K562 (cell line): Measurements from ENCODE around the gene PTPRG. TPM values are rescaled to one million over a fixed set of nuclear protein-coding genes. Genes with fewer than 3 reads are reported as not detected.

Experiments used
- ATAC-seq: fragments of 200-7000 bp; cut with Tn5 transposase; 3 replicates; pipeline ENCODE4 v1.9.1; 2020; ENCODE audit warnings: moderate library complexity
- BruUV-seq: library from RNA; stranded (reverse); fragments of 400-500 nt; replicated peaks from 2 replicates; lab custom pipeline; 2021; lab: Mats Ljungman, UMichigan
- CTCF ChIA-PET: fragments of 300-600 bp; formaldehyde crosslinking; extraction: SDS; loops from one replicate; lab custom pipeline; 2021; ENCODE audit warnings: low intra/inter-chr PET ratio; lab: Yijun Ruan, JAX
- POLR2A ChIA-PET: fragments of 300-600, 350-650 bp; sonication (Branson Sonifier 250); formaldehyde crosslinking; extraction: SDS; loops from one replicate; lab custom pipeline; 2021; ENCODE audit warnings: antibody characterized with exemption, inconsistent platforms; lab: Yijun Ruan, JAX
- DNase-seq, 4 experiments: peaks; one replicate each; pipeline versions ENCODE4 v3.0.0 to v3.0.0-alpha.2; 2011 to 2018; ENCODE audit warnings: low spot score in 3 of 4, mixed read lengths in 3 of 4; ENCODE audit errors: extremely low read depth in 1 of 4
- FAIRE-seq: peaks from 2 replicates; lab custom pipeline; 2011; peaks lifted over from hg19 to GRCh38; lab: Jason Lieb, UNC
- H2AFZ ChIP-seq: 2 replicates; pipeline ENCODE4 v1.6.0; 2011; ENCODE audit warnings: low read depth, low read length, control low read depth, inconsistent platforms
- H3K27ac ChIP-seq: fragments of 200-600 bp; 3 replicates; pipeline ENCODE4 v1.8.0; 2011; ENCODE audit warnings: low read depth, mild to moderate bottlenecking, control low read depth, inconsistent platforms, low read length, moderate library complexity, mixed read lengths; ENCODE audit errors: extremely low read depth
- H3K27me3 ChIP-seq, 2 experiments: fragments of 300-600 bp in 1 of 2; 2 replicates in 1 of 2; 3 replicates in 1 of 2; pipeline versions ENCODE4 v1.6.0 to v1.8.0; 2011; ENCODE audit warnings: inconsistent platforms in 2 of 2, low read length in 2 of 2, mild to moderate bottlenecking in 1 of 2, mixed read lengths in 1 of 2, moderate library complexity in 1 of 2; ENCODE audit not compliant: control insufficient read depth in 2 of 2, insufficient read depth in 2 of 2
- H3K36me3 ChIP-seq: fragments of 300-600 bp; 3 replicates; pipeline ENCODE4 v1.8.0; 2011; ENCODE audit warnings: mild to moderate bottlenecking, low read length, inconsistent platforms; ENCODE audit not compliant: control insufficient read depth, insufficient read depth
- H3K4me1 ChIP-seq, 2 experiments: fragments of 200-600 bp in 1 of 2; replicated peaks in 1 of 2; 2 replicates in 1 of 2; 3 replicates in 1 of 2; pipeline versions ENCODE4 v1.5.1 to v1.8.0; 2011; ENCODE audit warnings: inconsistent platforms in 2 of 2, low read length in 2 of 2, mild to moderate bottlenecking in 1 of 2, mixed read lengths in 1 of 2, moderate library complexity in 1 of 2; ENCODE audit not compliant: control insufficient read depth in 2 of 2, insufficient read depth in 2 of 2
- H3K4me2 ChIP-seq: 2 replicates; pipeline ENCODE4 v1.6.1; 2011; ENCODE audit warnings: low read length, control low read depth, inconsistent platforms, mixed read lengths; ENCODE audit not compliant: insufficient read depth
- H3K4me3 ChIP-seq: fragments of 200-600 bp; sonication (generic), shearing (Covaris generic); 2 replicates; pipeline ENCODE4 v1.5.1; 2016; ENCODE audit warnings: control low read depth, inconsistent platforms
- H3K79me2 ChIP-seq: fragments of 200-600 bp; 3 replicates; pipeline ENCODE4 v1.8.0; 2011; ENCODE audit warnings: low read length, inconsistent platforms; ENCODE audit not compliant: control insufficient read depth, insufficient read depth
- H3K9ac ChIP-seq, 2 experiments: 2 replicates each; pipeline versions ENCODE4 v1.6.0 to v1.6.1; 2011; ENCODE audit warnings: low read depth in 2 of 2, low read length in 2 of 2, control low read depth in 1 of 2, inconsistent platforms in 1 of 2, mild to moderate bottlenecking in 1 of 2, mixed read lengths in 1 of 2; ENCODE audit not compliant: insufficient read depth in 1 of 2
- H3K9me1 ChIP-seq: one replicate; pipeline ENCODE4 v1.6.0; 2011; ENCODE audit warnings: inconsistent platforms, mild to moderate bottlenecking, low read length, moderate library complexity; ENCODE audit not compliant: control insufficient read depth, insufficient read depth
- H3K9me3 ChIP-seq: replicated peaks from 2 replicates; pipeline ENCODE4 v1.5.1; 2011; ENCODE audit warnings: low read depth, low read length, inconsistent platforms; ENCODE audit not compliant: control insufficient read depth, insufficient read depth
- H4K20me1 ChIP-seq: replicated peaks from 2 replicates; pipeline ENCODE4 v1.6.1; 2011; ENCODE audit warnings: low read length, inconsistent platforms, mixed read lengths; ENCODE audit not compliant: control insufficient read depth, insufficient read depth
- CBX8 ChIP-seq: fragments of 200-600 bp; sonication (generic); IDR thresholded peaks from 2 replicates; pipeline ENCODE4 v1.6.1; 2012; ENCODE audit warnings: borderline replicate concordance, mixed run types, low read depth, mild to moderate bottlenecking, moderate library complexity, mixed read lengths, low read length, control low read depth, inconsistent platforms; ENCODE audit not compliant: poor library complexity, severe bottlenecking; ENCODE audit errors: extremely low read depth
- CREB5 ChIP-seq: fragments of 250-450 bp; sonication (Bioruptor Pico); IDR thresholded peaks from 2 replicates; pipeline ENCODE4 v1.5.0; 2020; ENCODE audit warnings: mild to moderate bottlenecking
- KLF10 ChIP-seq: fragments of 250-450 bp; sonication (Bioruptor Pico); IDR thresholded peaks from 2 replicates; pipeline ENCODE4 v1.6.1; 2021; ENCODE audit warnings: matching md5 sums
- NBN ChIP-seq: fragments of 450-650 bp; IDR thresholded peaks from 2 replicates; pipeline ENCODE4 v1.6.1; 2016; ENCODE audit warnings: low read depth, mild to moderate bottlenecking
- NCOA1 ChIP-seq: fragments of 450-650 bp; IDR thresholded peaks from 2 replicates; pipeline ENCODE4 v1.6.1; 2016; ENCODE audit warnings: low read depth
- STAT5B ChIP-seq: fragments of 250-450 bp; sonication (Bioruptor Pico); IDR thresholded peaks from 2 replicates; pipeline ENCODE4 v1.8.0; 2021; ENCODE audit warnings: mild to moderate bottlenecking, inconsistent platforms
- ZNF121 ChIP-seq: sonication (generic); formaldehyde crosslinking; conservative IDR thresholded peaks from 2 replicates; pipeline ENCODE4 v1.8.0; 2022; ENCODE audit warnings: missing genetic modification reagents
- WGBS: fragments of 100-300 bp; shearing (Covaris generic); methylation state at CpG from one replicate; pipeline ENCODE4 v1.1.6; 2016; ENCODE audit warnings: low coverage, mixed read lengths; ENCODE audit not compliant: insufficient coverage; ENCODE audit errors: missing lambda C conversion rate; 5-methylcytosine and 5-hydroxymethylcytosine counted together
- in situ Hi-C: fragments of 300-500 bp; cut with MboI; formaldehyde crosslinking; loops from 4 replicates; pipeline ENCODE4 v1.15.0; 2018; ENCODE audit warnings: inconsistent platforms, mixed read lengths
- intact Hi-C: fragments of 100-400 bp; cut with micrococcal nuclease; formaldehyde crosslinking; loops from 2 replicates; pipeline ENCODE4 v1.14.2; 2022
- polyA plus RNA-seq, 8 experiments: library from polyadenylated mRNA; depleted of rRNA in 4 of 8; stranded (reverse) in 5 of 8; unstranded in 3 of 8; fragments of >200 nt; fragmentation: Nextera tagmentation in 2 of 8; fragmentation: Illumina TruSeq in 1 of 8; extraction: Ambion mirVana in 2 of 8; extraction: Trizol in 1 of 8; gene quantifications; 2 replicates each; pipeline versions ENCODE4 v1.2.1 to v1.2.3, GENCODE V29; 2011 to 2014; ENCODE audit warnings: inconsistent platforms in 1 of 8, missing spikeins in 1 of 8
- total RNA-seq, 7 experiments: library from RNA; depleted of rRNA in 6 of 7; stranded (reverse); fragments of >200 nt in 6 of 7; fragmentation: Illumina TruSeq in 2 of 7; extraction: Trizol in 2 of 7; gene quantifications; 2 replicates each; pipeline versions ENCODE4 v1.2.1 to v1.2.3, GENCODE V29; 2011 to 2021; ENCODE audit warnings: low replicate concordance in 1 of 7
- TF ChIP-seq, protein P1 (sequence below), 2 experiments: fragments of 450-650 bp; formaldehyde crosslinking in 1 of 2; IDR thresholded peaks; 2 replicates each; pipeline versions ENCODE4 v1.4.0 to v1.6.1; 2014 to 2020; ENCODE audit warnings: mild to moderate bottlenecking in 2 of 2, borderline replicate concordance in 1 of 2, low read depth in 1 of 2
- TF ChIP-seq, protein P2 (sequence below): fragments of 250-450 bp; sonication (Bioruptor Pico); IDR thresholded peaks from 2 replicates; pipeline ENCODE4 v1.4.0; 2020; ENCODE audit warnings: mild to moderate bottlenecking, moderate library complexity

The PTPRG gene
- total and polyA plus RNA-seq, 9 of the 15 experiments (the other 6 are each of a cell fraction or from before 2014, with no cell fraction given), result 0.16 TPM; not detected in 8

GRCh38 chr3:62261736-62262135, 700.4 kb downstream of the PTPRG start:
- Histone ChIP-seq H3K9me3 (no peaks in the 10 kb centered on the region), H3K4me2 (no peak overlapping the region), H4K20me1 (no peaks in the 10 kb centered on the region), H3K36me3 (no peaks in the 10 kb centered on the region), H3K27me3 (no peaks in the 10 kb centered on the region), H2AFZ (no peak overlapping the region), H3K27ac (no peak overlapping the region), H3K9me1 (no peaks in the 10 kb centered on the region), H3K9ac (no peak overlapping the region), H3K4me3 (no peak overlapping the region), H3K79me2 (no peaks in the 10 kb centered on the region), H3K4me1 (no peaks in the 10 kb centered on the region)
- intact Hi-C loops, result no loop called here
- CTCF ChIA-PET, result no interaction called here
- POLR2A ChIA-PET, result no interaction called here
- no peak for DNase-seq
- WGBS, result 0% methylated on average over 3 of the region's 3 CpGs
- BruUV-seq, result no TSS peak
- no peak for FAIRE-seq
- in situ Hi-C loops, result no loop called here
- no peak for ATAC-seq
- no peak for TF ChIP-seq ZNF121 (CRISPR knock-in tag)
- no peak for TF ChIP-seq NBN
- TF ChIP-seq KLF10 (CRISPR knock-in tag), result no peak
- TF ChIP-seq CBX8, result no peak
- no peak for TF ChIP-seq STAT5B (CRISPR knock-in tag)
- TF ChIP-seq, protein P1, sequence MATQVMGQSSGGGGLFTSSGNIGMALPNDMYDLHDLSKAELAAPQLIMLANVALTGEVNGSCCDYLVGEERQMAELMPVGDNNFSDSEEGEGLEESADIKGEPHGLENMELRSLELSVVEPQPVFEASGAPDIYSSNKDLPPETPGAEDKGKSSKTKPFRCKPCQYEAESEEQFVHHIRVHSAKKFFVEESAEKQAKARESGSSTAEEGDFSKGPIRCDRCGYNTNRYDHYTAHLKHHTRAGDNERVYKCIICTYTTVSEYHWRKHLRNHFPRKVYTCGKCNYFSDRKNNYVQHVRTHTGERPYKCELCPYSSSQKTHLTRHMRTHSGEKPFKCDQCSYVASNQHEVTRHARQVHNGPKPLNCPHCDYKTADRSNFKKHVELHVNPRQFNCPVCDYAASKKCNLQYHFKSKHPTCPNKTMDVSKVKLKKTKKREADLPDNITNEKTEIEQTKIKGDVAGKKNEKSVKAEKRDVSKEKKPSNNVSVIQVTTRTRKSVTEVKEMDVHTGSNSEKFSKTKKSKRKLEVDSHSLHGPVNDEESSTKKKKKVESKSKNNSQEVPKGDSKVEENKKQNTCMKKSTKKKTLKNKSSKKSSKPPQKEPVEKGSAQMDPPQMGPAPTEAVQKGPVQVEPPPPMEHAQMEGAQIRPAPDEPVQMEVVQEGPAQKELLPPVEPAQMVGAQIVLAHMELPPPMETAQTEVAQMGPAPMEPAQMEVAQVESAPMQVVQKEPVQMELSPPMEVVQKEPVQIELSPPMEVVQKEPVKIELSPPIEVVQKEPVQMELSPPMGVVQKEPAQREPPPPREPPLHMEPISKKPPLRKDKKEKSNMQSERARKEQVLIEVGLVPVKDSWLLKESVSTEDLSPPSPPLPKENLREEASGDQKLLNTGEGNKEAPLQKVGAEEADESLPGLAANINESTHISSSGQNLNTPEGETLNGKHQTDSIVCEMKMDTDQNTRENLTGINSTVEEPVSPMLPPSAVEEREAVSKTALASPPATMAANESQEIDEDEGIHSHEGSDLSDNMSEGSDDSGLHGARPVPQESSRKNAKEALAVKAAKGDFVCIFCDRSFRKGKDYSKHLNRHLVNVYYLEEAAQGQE (IDR thresholded peaks at IDR 0.05; ENCODE audit: borderline replicate concordance), result no peak
- TF ChIP-seq, protein P1 (CRISPR knock-in tag; IDR thresholded peaks at IDR 0.05; ENCODE audit: low read depth), result no peak
- TF ChIP-seq CREB5, result no peak
- TF ChIP-seq, protein P2, sequence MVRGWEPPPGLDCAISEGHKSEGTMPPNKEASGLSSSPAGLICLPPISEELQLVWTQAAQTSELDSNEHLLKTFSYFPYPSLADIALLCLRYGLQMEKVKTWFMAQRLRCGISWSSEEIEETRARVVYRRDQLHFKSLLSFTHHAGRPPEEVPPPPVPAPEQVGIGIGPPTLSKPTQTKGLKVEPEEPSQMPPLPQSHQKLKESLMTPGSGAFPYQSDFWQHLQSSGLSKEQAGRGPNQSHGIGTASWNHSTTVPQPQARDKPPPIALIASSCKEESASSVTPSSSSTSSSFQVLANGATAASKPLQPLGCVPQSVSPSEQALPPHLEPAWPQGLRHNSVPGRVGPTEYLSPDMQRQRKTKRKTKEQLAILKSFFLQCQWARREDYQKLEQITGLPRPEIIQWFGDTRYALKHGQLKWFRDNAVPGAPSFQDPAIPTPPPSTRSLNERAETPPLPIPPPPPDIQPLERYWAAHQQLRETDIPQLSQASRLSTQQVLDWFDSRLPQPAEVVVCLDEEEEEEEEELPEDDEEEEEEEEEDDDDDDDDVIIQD (CRISPR knock-in tag), result no peak
- no peak for TF ChIP-seq NCOA1
